H1 (cell line): ENCODE results near the gene MIR17HG. TPM values are rescaled to one million over a fixed set of nuclear protein-coding genes. Genes with fewer than 3 reads are reported as not detected.

Experiments
- CTCF ChIA-PET: fragments of 300-600 bp; sonication (Branson Sonifier 250); formaldehyde crosslinking; loops from one replicate; lab custom pipeline; 2021; ENCODE audit not compliant: partially characterized antibody; lab: Charles Lee
- POLR2A ChIA-PET: fragments of 300-600 bp; sonication (Branson Sonifier 250); formaldehyde crosslinking; loops from one replicate; lab custom pipeline; 2021; ENCODE audit warnings: inconsistent platforms; ENCODE audit not compliant: partially characterized antibody; lab: Charles Lee
- DNase-seq, 2 experiments: peaks; one replicate each; pipeline versions ENCODE4 v3.0.0 to v3.0.0-alpha.2; 2010 to 2022; ENCODE audit warnings: low spot score in 2 of 2, low read depth in 1 of 2, mixed read lengths in 1 of 2
- FAIRE-seq: peaks from 2 replicates; lab custom pipeline; 2011; peaks lifted over from hg19 to GRCh38; lab: Jason Lieb, UNC
- H2AFZ ChIP-seq: 2 replicates; pipeline ENCODE4 v1.8.1; 2012; ENCODE audit warnings: low read length, inconsistent platforms
- H2AK5ac ChIP-seq: 2 replicates; pipeline ENCODE4 v1.6.1; 2013; ENCODE audit warnings: low read depth, low read length
- H2BK120ac ChIP-seq: replicated peaks from 2 replicates; pipeline ENCODE3; 2013; ENCODE audit warnings: low read depth, low read length, inconsistent platforms
- H2BK12ac ChIP-seq: 2 replicates; pipeline ENCODE4 v1.6.1; 2013; ENCODE audit warnings: low read depth, low read length
- H2BK15ac ChIP-seq: 2 replicates; pipeline ENCODE4 v1.6.1; 2013; ENCODE audit warnings: low read length
- H2BK20ac ChIP-seq: 2 replicates; pipeline ENCODE4 v1.6.1; 2013; ENCODE audit warnings: low read length
- H2BK5ac ChIP-seq: 2 replicates; pipeline ENCODE4 v1.6.1; 2013; ENCODE audit warnings: low read depth, low read length
- H3K14ac ChIP-seq: 2 replicates; pipeline ENCODE4 v1.6.1; 2013; ENCODE audit warnings: inconsistent platforms; ENCODE audit not compliant: insufficient read length
- H3K18ac ChIP-seq: 2 replicates; pipeline ENCODE4 v1.6.1; 2013; ENCODE audit warnings: low read length; ENCODE audit errors: extremely low read depth
- H3K23ac ChIP-seq: 2 replicates; pipeline ENCODE4 v1.6.1; 2013; ENCODE audit warnings: inconsistent platforms; ENCODE audit not compliant: insufficient read length
- H3K23me2 ChIP-seq: 2 replicates; pipeline ENCODE4 v1.6.1; 2013; ENCODE audit warnings: low read depth, low read length
- H3K27ac ChIP-seq: 2 replicates; pipeline ENCODE4 v1.6.1; 2011; ENCODE audit warnings: low read depth, low read length, inconsistent platforms
- H3K27me3 ChIP-seq, 4 experiments: replicated peaks in 1 of 4; 1 replicate in 1 of 4; 2 replicates in 3 of 4; pipeline versions ENCODE4 v1.6.1 to v1.8.1; 2011 to 2013; ENCODE audit warnings: low read length in 3 of 4, mild to moderate bottlenecking in 3 of 4, inconsistent platforms in 2 of 4, mixed read lengths in 2 of 4, moderate library complexity in 1 of 4; ENCODE audit not compliant: control insufficient read depth in 3 of 4, insufficient read depth in 3 of 4; ENCODE audit errors: extremely low read depth in 1 of 4
- H3K36me3 ChIP-seq, 4 experiments: 2 replicates each; pipeline versions ENCODE4 v1.6.1 to v1.8.1; 2011 to 2013; ENCODE audit warnings: mild to moderate bottlenecking in 4 of 4, low read length in 3 of 4, moderate library complexity in 2 of 4, control low read depth in 1 of 4, inconsistent platforms in 1 of 4; ENCODE audit not compliant: insufficient read depth in 4 of 4, control insufficient read depth in 2 of 4
- H3K4ac ChIP-seq: replicated peaks from 2 replicates; pipeline ENCODE3; 2013; ENCODE audit warnings: low read length, low read depth, mixed read lengths, inconsistent platforms; ENCODE audit not compliant: insufficient read length
- H3K4me1 ChIP-seq, 4 experiments: replicated peaks in 1 of 4; 1 replicate in 1 of 4; 2 replicates in 3 of 4; pipeline versions ENCODE4 v1.6.1 to v1.8.1; 2011 to 2013; ENCODE audit warnings: low read length in 3 of 4, inconsistent platforms in 2 of 4, mixed read lengths in 1 of 4; ENCODE audit not compliant: insufficient read depth in 4 of 4, control insufficient read depth in 3 of 4
- H3K4me2 ChIP-seq, 2 experiments: 2 replicates each; pipeline versions ENCODE4 v1.6.1 to v1.8.1; 2011 to 2013; ENCODE audit warnings: low read depth in 2 of 2, low read length in 2 of 2, control low read depth in 1 of 2, inconsistent platforms in 1 of 2, mild to moderate bottlenecking in 1 of 2; ENCODE audit not compliant: insufficient read depth in 1 of 2
- H3K4me3 ChIP-seq, 4 experiments: fragments of 200-600, 300-600 bp in 1 of 4; sonication (generic), shearing (Covaris generic), sonication (Bioruptor Twin) in 1 of 4; 2 replicates each; pipeline versions ENCODE4 v1.5.1 to v1.8.1; 2011 to 2016; ENCODE audit warnings: low read length in 4 of 4, low read depth in 3 of 4, control low read depth in 2 of 4, inconsistent platforms in 2 of 4, mild to moderate bottlenecking in 2 of 4, mixed read lengths in 1 of 4, moderate library complexity in 1 of 4; ENCODE audit not compliant: insufficient read depth in 2 of 4; ENCODE audit errors: extremely low read depth in 1 of 4
- H3K56ac ChIP-seq: replicated peaks from 2 replicates; pipeline ENCODE3; 2013; ENCODE audit warnings: low read depth, mild to moderate bottlenecking, mixed read lengths, low read length, inconsistent platforms; ENCODE audit not compliant: insufficient read length
- H3K79me1 ChIP-seq: 2 replicates; pipeline ENCODE4 v1.6.1; 2013; ENCODE audit warnings: low read depth, low read length, control low read depth
- H3K79me2 ChIP-seq, 2 experiments: 2 replicates each; pipeline versions ENCODE4 v1.6.1 to v1.8.1; 2012 to 2013; ENCODE audit warnings: low read length in 2 of 2, mild to moderate bottlenecking in 2 of 2, inconsistent platforms in 1 of 2; ENCODE audit not compliant: insufficient read depth in 2 of 2, control insufficient read depth in 1 of 2
- H3K9ac ChIP-seq, 4 experiments: replicated peaks in 1 of 4; 1 replicate in 1 of 4; 2 replicates in 3 of 4; pipeline versions ENCODE4 v1.6.1 to v1.8.1; 2011 to 2013; ENCODE audit warnings: low read depth in 3 of 4, low read length in 3 of 4, control low read depth in 2 of 4, mild to moderate bottlenecking in 2 of 4, moderate library complexity in 2 of 4, inconsistent platforms in 1 of 4; ENCODE audit errors: extremely low read depth in 1 of 4
- H3K9me3 ChIP-seq, 2 experiments: 2 replicates each; pipeline versions ENCODE4 v1.6.1 to v1.8.1; 2012 to 2013; ENCODE audit warnings: mild to moderate bottlenecking in 2 of 2, moderate library complexity in 2 of 2, control low read depth in 1 of 2, inconsistent platforms in 1 of 2, low read depth in 1 of 2, low read length in 1 of 2, mixed read lengths in 1 of 2; ENCODE audit not compliant: insufficient read depth in 2 of 2
- H4K20me1 ChIP-seq, 2 experiments: replicated peaks in 1 of 2; 2 replicates each; pipeline versions ENCODE3 to v1.8.1; 2011 to 2013; ENCODE audit warnings: inconsistent platforms in 2 of 2, low read length in 2 of 2, mild to moderate bottlenecking in 1 of 2; ENCODE audit not compliant: insufficient read depth in 2 of 2, control insufficient read depth in 1 of 2
- H4K5ac ChIP-seq: 2 replicates; pipeline ENCODE4 v1.6.1; 2013; ENCODE audit warnings: low read length, low read depth, mixed read lengths, inconsistent platforms; ENCODE audit not compliant: insufficient read length
- H4K8ac ChIP-seq: 2 replicates; pipeline ENCODE4 v1.8.0; 2013; ENCODE audit warnings: mild to moderate bottlenecking, moderate library complexity, low read length, inconsistent platforms; ENCODE audit not compliant: insufficient read depth; ENCODE audit errors: extremely low read depth
- H4K91ac ChIP-seq: replicated peaks from 2 replicates; pipeline ENCODE3; 2013; ENCODE audit warnings: low read length, mixed read lengths, inconsistent platforms; ENCODE audit not compliant: insufficient read length
- POLR2A ChIP-seq, 2 experiments: IDR thresholded peaks; 1 replicate in 1 of 2; 2 replicates in 1 of 2; pipeline ENCODE4 v1.6.1; 2011; ENCODE audit warnings: low read depth in 2 of 2, low read length in 2 of 2, mild to moderate bottlenecking in 2 of 2; ENCODE audit errors: control extremely low read depth in 1 of 2
- ZNF274 ChIP-seq: IDR thresholded peaks from 2 replicates; pipeline ENCODE4 v1.7.0; 2012; ENCODE audit warnings: low read length, borderline replicate concordance; ENCODE audit errors: extremely low read depth
- WGBS, 2 experiments: shearing (Covaris generic) in 1 of 2; methylation state at CpG; one replicate each; pipeline versions ENCODE4 v1.1.6 to v1.1.7; 2013 to 2015; ENCODE audit warnings: low lambda C conversion rate in 2 of 2, mixed read lengths in 2 of 2, inconsistent platforms in 1 of 2, low coverage in 1 of 2, missing lambda C conversion rate in 1 of 2; ENCODE audit not compliant: insufficient replicate concordance in 2 of 2, insufficient coverage in 1 of 2, insufficient read length in 1 of 2; ENCODE audit errors: extremely low coverage in 1 of 2, missing lambda C conversion rate in 1 of 2; 5-methylcytosine and 5-hydroxymethylcytosine counted together
- polyA plus RNA-seq, 7 experiments: library from polyadenylated mRNA; depleted of rRNA in 3 of 7; stranded (reverse) in 5 of 7; unstranded in 2 of 7; fragments of >200 nt in 5 of 7; fragments of 200-250 nt in 2 of 7; gene quantifications; 1 replicate in 5 of 7; 2 replicates in 1 of 7; 4 replicates in 1 of 7; pipeline versions ENCODE4 v1.2.1 to v1.2.3, GENCODE V29; 2011 to 2013; ENCODE audit warnings: missing spikeins in 2 of 7, mixed read lengths in 2 of 7
- total RNA-seq: library from RNA; stranded (reverse); fragmentation: NEBNext Ultra II Directional; extraction: Animal tissue kit (Norgen Biotek cat#: 25700); gene quantifications from 2 replicates; pipeline ENCODE4 v1.2.1, GENCODE V29; 2021

Gene MIR17HG
- total and polyA plus RNA-seq, 2 of the 8 experiments (the other 6 are each of a cell fraction or from before 2014, with no cell fraction given), result 11.5 to 36.9 TPM

DNA sequence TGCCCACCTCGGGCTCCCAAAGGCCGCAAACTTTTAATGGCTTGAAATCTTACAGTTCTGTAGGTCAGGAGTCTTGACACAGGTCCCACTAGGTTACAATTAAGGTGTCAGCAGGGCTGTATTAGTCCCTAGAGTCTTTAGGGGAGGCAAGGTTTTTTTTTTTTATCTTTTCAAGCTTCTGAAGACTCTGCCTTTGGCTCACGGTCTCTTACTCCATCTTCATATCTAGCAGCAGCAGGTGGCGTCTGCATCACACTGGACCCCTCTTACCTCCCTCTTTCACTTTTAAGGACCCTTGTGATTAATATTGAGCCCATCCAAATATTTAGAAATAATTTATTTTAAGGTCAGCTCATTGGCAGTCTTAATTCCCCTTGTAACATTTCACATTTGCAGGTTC, 11.6 kb downstream of the MIR17HG start:
- H2BK15ac ChIP-seq, result no peak overlapping the region
- no peak for DNase-seq
- no peak overlapping the region for H4K5ac ChIP-seq
- TF ChIP-seq ZNF274 (no peak), POLR2A (IDR thresholded peaks at IDR 0.05; ENCODE audit: control extremely low read depth in 1 of 2, low read depth in 2 of 2, low read length in 2 of 2) (peak in 1 of 2 experiments; percentile 43; a peak in 1 of 3 replicates)
- H2AFZ ChIP-seq, result no peak overlapping the region
- no peak overlapping the region for H2BK5ac ChIP-seq
- no peak overlapping the region for H2BK120ac ChIP-seq
- 92% methylated on average over 4 of the region's 4 CpGs; no CpG with 5 or more reads in 1 of the 2 experiments for WGBS, 2 experiments
- H3K56ac ChIP-seq, result no peak overlapping the region
- H3K4ac ChIP-seq, result no peak overlapping the region
- H3K4me1 ChIP-seq, result no peaks in the 10 kb centered on the region; a peak in 1 of 7 replicates
- H3K79me2 ChIP-seq, result peaks cover 0 to 2% of the 10 kb centered on the region in 2 experiments; a peak in 1 of 4 replicates
- H2BK20ac ChIP-seq, result no peak overlapping the region
- peaks cover 2 to 41% (median 16%) of the 10 kb centered on the region in 4 experiments for H3K36me3 ChIP-seq
- no peak overlapping the region for H3K27ac ChIP-seq
- no peak overlapping the region for H3K14ac ChIP-seq
- no peak overlapping the region for H3K4me3 ChIP-seq
- no peak overlapping the region for H2AK5ac ChIP-seq
- no peak overlapping the region for H3K9ac ChIP-seq
- peaks cover 7 to 10% of the 10 kb centered on the region in 2 experiments for H4K20me1 ChIP-seq
- H3K23ac ChIP-seq, result no peak overlapping the region
- POLR2A ChIA-PET, result interaction anchor here (0.8 to 6.3 kb wide), 10 partner anchors 8 to 360 kb away, joined by 3 to 59 read pairs (median 8); partner anchors contain the start of genes GPC5 and MIR17HG
- no peak overlapping the region for H3K4me2 ChIP-seq
- H2BK12ac ChIP-seq, result no peak overlapping the region
- CTCF ChIA-PET, result interaction anchor here (0.8 to 1.7 kb wide), 4 partner anchors 47 to 637 kb away, joined by 3 read pairs; no protein-coding TSS in a partner anchor
- H3K23me2 ChIP-seq, result no peaks in the 10 kb centered on the region
- no peaks in the 10 kb centered on the region for H3K27me3 ChIP-seq
- H3K9me3 ChIP-seq, result no peaks in the 10 kb centered on the region
- H4K91ac ChIP-seq, result no peak overlapping the region
- H3K18ac ChIP-seq, result no peak overlapping the region
- H4K8ac ChIP-seq, result no peak overlapping the region
- no peaks in the 10 kb centered on the region for H3K79me1 ChIP-seq
- FAIRE-seq, result no peak
